ENCODE measurements around the gene SMYD2. TPM values are rescaled to one million over a fixed set of nuclear protein-coding genes. Genes with fewer than 3 reads are reported as not detected.

SMYD2 gene
- total and polyA plus RNA-seq, 2 of the 8 experiments (the other 6 are each of a cell fraction or from before 2014, with no cell fraction given): 3.0 to 5.2 TPM

GRCh38 chr1:214277704-214278635 lies 3.0 kb upstream of the SMYD2 start:
- no peaks in the 10 kb centered on the region for H3K79me1 ChIP-seq (ENCODE audit: low read depth, low read length)
- 80% methylated on average over 11 of the region's 11 CpGs; no CpG with 5 or more reads in 1 of the 2 experiments for WGBS, 2 experiments (ENCODE audit: extremely low coverage in 1 of 2, insufficient coverage in 1 of 2, insufficient read length in 1 of 2, insufficient replicate concordance in 2 of 2, low coverage in 1 of 2, low lambda C conversion rate in 2 of 2, missing lambda C conversion rate in 1 of 2)
- H3K14ac ChIP-seq (ENCODE audit: insufficient read length): no peak overlapping the region
- H3K18ac ChIP-seq (ENCODE audit: extremely low read depth, low read length): no peak overlapping the region
- H3K23me2 ChIP-seq (ENCODE audit: low read depth, low read length): peaks cover 8% of the 10 kb centered on the region
- no peak overlapping the region for H2BK120ac ChIP-seq (replicated peaks; ENCODE audit: low read depth, low read length)
- no peak overlapping the region for H4K5ac ChIP-seq (ENCODE audit: insufficient read length, low read depth, low read length)
- H3K79me2 ChIP-seq (ENCODE audit: control insufficient read depth in 1 of 2, insufficient read depth in 2 of 2, low read length in 2 of 2): no peaks in the 10 kb centered on the region
- DNase-seq (ENCODE audit: low read depth in 1 of 2, low spot score in 2 of 2): no peak
- no peak overlapping the region for H3K23ac ChIP-seq (ENCODE audit: insufficient read length)
- H3K27ac ChIP-seq (ENCODE audit: low read depth, low read length): no peak overlapping the region
- no peak overlapping the region for H3K4me3 ChIP-seq (ENCODE audit: extremely low read depth in 1 of 4, insufficient read depth in 2 of 4, low read depth in 3 of 4, low read length in 4 of 4)
- H2BK15ac ChIP-seq (ENCODE audit: low read length): no peak overlapping the region
- H3K27me3 ChIP-seq (replicated peaks in 1 of 4; ENCODE audit: control insufficient read depth in 3 of 4, extremely low read depth in 1 of 4, insufficient read depth in 3 of 4, low read length in 3 of 4): peaks cover 8 to 33% (median 30%) of the 10 kb centered on the region in 4 experiments
- no peak overlapping the region for H3K9ac ChIP-seq (replicated peaks in 1 of 4; ENCODE audit: extremely low read depth in 1 of 4, low read depth in 3 of 4, low read length in 3 of 4)
- H3K9me3 ChIP-seq (ENCODE audit: insufficient read depth in 2 of 2, low read depth in 1 of 2, low read length in 1 of 2): no peaks in the 10 kb centered on the region
- H3K4me1 ChIP-seq (replicated peaks in 1 of 4; ENCODE audit: control insufficient read depth in 3 of 4, insufficient read depth in 4 of 4, low read length in 3 of 4): peaks cover 2 to 12% (median 3%) of the 10 kb centered on the region in 4 experiments; a peak in 4 of 7 replicates
- H2AK5ac ChIP-seq (ENCODE audit: low read depth, low read length): no peak overlapping the region
- H2BK20ac ChIP-seq (ENCODE audit: low read length): no peak overlapping the region
- no peak overlapping the region for H3K4ac ChIP-seq (replicated peaks; ENCODE audit: insufficient read length, low read depth, low read length)
- POLR2A ChIA-PET (ENCODE audit: partially characterized antibody): interaction anchor here (0.6 to 2.6 kb wide), 4 partner anchors 35 to 1432 kb away, joined by 3 to 15 read pairs (median 6); no protein-coding TSS in a partner anchor
- H3K56ac ChIP-seq (replicated peaks; ENCODE audit: insufficient read length, low read depth, low read length): no peak overlapping the region
- H4K20me1 ChIP-seq (replicated peaks in 1 of 2; ENCODE audit: control insufficient read depth in 1 of 2, insufficient read depth in 2 of 2, low read length in 2 of 2): peaks cover 0 to 2% of the 10 kb centered on the region in 2 experiments
- CTCF ChIA-PET (ENCODE audit: partially characterized antibody): interaction anchor here (0.6 to 7.2 kb wide), 10 partner anchors 10 to 432 kb away, joined by 3 to 162 read pairs (median 3); no protein-coding TSS in a partner anchor
- no peak overlapping the region for H3K4me2 ChIP-seq (ENCODE audit: insufficient read depth in 1 of 2, low read depth in 2 of 2, low read length in 2 of 2)
- no peak overlapping the region for H2BK5ac ChIP-seq (ENCODE audit: low read depth, low read length)
- no peak overlapping the region for H2AFZ ChIP-seq (ENCODE audit: low read length)
- no peak overlapping the region for H2BK12ac ChIP-seq (ENCODE audit: low read depth, low read length)
- no peak overlapping the region for H4K8ac ChIP-seq (ENCODE audit: extremely low read depth, insufficient read depth, low read length)
- FAIRE-seq: no peak
- no peak overlapping the region for H4K91ac ChIP-seq (replicated peaks; ENCODE audit: insufficient read length, low read length)
- no peaks in the 10 kb centered on the region for H3K36me3 ChIP-seq (ENCODE audit: control insufficient read depth in 2 of 4, insufficient read depth in 4 of 4, low read length in 3 of 4)
- TF ChIP-seq EZH2 (IDR thresholded peaks at IDR 0.05; ENCODE audit: low read depth, low read length, severe bottlenecking) (no peak), RFX5 (IDR thresholded peaks at IDR 0.05; ENCODE audit: borderline replicate concordance, low read depth, low read length) (no peak), EGR1 (IDR thresholded peaks at IDR 0.05; ENCODE audit: borderline replicate concordance, low read depth, low read length) (no peak), HDAC6 (IDR thresholded peaks at IDR 0.05; ENCODE audit: low read depth, low read length) (no peak), YY1 (IDR thresholded peaks at IDR 0.05; ENCODE audit: low read depth, low read length) (no peak), BACH1 (IDR thresholded peaks at IDR 0.05; ENCODE audit: low read length) (no peak), KDM1A (IDR thresholded peaks at IDR 0.05; ENCODE audit: borderline replicate concordance, low read length) (no peak), GABPA (IDR thresholded peaks at IDR 0.05; ENCODE audit: borderline replicate concordance, insufficient read depth, low read length) (no peak), SIX5 (IDR thresholded peaks at IDR 0.05; ENCODE audit: low read depth, low read length) (no peak), BRCA1 (IDR thresholded peaks at IDR 0.05; ENCODE audit: low read depth, low read length) (no peak), POU5F1 (IDR thresholded peaks at IDR 0.05; ENCODE audit: low read depth, low read length) (no peak), ASH2L (IDR thresholded peaks at IDR 0.05; ENCODE audit: low read length) (no peak), KDM5A (IDR thresholded peaks at IDR 0.05; ENCODE audit: low read length) (no peak)

All from H1 (cell line).